ENCODE measurements around the gene DHCR24.

Gene DHCR24

DNA sequence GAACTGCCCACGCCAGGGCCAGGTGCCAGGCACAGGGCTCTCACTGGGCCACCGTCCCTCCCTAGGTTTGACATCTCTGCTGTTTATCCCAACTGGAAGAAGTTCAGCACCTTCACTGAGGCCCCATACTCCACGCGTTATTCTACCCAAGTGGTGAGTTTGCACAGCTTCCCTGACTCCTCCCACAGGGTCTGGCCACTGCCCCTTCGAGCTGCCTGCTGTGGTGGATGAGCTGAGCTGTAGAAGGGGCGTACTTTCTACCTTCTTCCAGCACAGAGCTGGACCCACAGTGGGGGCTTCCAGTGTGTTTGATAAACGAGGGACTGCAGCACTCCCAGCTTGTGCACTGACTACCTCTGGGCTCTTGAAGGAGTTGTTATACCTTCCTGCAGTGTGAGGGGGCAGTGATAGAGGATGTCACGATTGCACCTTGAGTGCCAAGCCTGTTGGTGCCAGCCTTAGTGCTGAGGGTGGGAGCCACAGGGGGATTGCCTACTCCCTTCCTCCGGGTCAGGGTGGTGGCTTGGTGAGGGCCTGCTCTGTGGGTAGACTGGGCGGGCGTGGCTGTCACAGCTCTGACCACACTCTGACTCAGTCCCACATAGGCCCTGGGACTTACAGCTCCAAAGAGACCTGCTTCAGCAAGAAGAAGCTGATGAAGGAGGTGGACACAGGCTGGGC, 79.9 kb downstream of the DHCR24 start:
- Histone ChIP-seq H3K9me3 (replicated peaks in 1 of 2; ENCODE audit: control insufficient read depth in 2 of 2, insufficient read depth in 1 of 2, low read depth in 1 of 2, low read length in 2 of 2) (no peaks in the 10 kb centered on the region), H3K36me3 (replicated peaks in 1 of 2; ENCODE audit: control insufficient read depth in 2 of 2, insufficient read depth in 2 of 2, low read length in 2 of 2) (no peaks in the 10 kb centered on the region), H3K27me3 (ENCODE audit: control insufficient read depth in 3 of 3, insufficient read depth in 3 of 3, low read depth in 1 of 3, low read length in 3 of 3) (peaks cover 0 to 36% (median 5%) of the 10 kb centered on the region in 3 experiments), H3K27ac (replicated peaks; ENCODE audit: low read length) (no peak overlapping the region), H3K14ac (ENCODE audit: low read length) (no peak overlapping the region), H3K4me3 (ENCODE audit: low read length in 2 of 2) (no peak overlapping the region), H3K4me1 (ENCODE audit: control insufficient read depth in 2 of 2, insufficient read depth in 1 of 2, low read depth in 1 of 2, low read length in 2 of 2) (peaks cover 0 to 2% of the 10 kb centered on the region in 2 donors), H2BK15ac (ENCODE audit: low read length) (no peak overlapping the region), H3K9ac (ENCODE audit: low read depth, low read length, poor library complexity) (peak overlapping the region; percentile 24), H2BK12ac (ENCODE audit: low read length) (no peak overlapping the region), H4K91ac (ENCODE audit: low read depth, low read length, poor library complexity) (no peak overlapping the region), H3K79me1 (ENCODE audit: low read depth, low read length) (no peaks in the 10 kb centered on the region), H2AK5ac (ENCODE audit: low read depth, low read length) (no peak overlapping the region), H4K8ac (ENCODE audit: low read depth, low read length) (no peak overlapping the region), H3K4ac (ENCODE audit: low read length) (no peak overlapping the region), H2AFZ (ENCODE audit: low read length) (no peak overlapping the region), H3K4me2 (ENCODE audit: insufficient read depth, low read length, poor library complexity, severe bottlenecking) (no peak overlapping the region), H2BK5ac (ENCODE audit: low read length) (no peak overlapping the region), H2BK120ac (ENCODE audit: low read depth, low read length) (no peak overlapping the region), H3K23ac (ENCODE audit: low read depth, low read length, poor library complexity) (no peak overlapping the region), H3K18ac (ENCODE audit: low read length) (no peak overlapping the region)
- no CpG with 5 or more reads among the region's 11 CpGs for WGBS, 2 donors (ENCODE audit: extremely low coverage in 2 of 2, insufficient read length in 2 of 2, insufficient replicate concordance in 1 of 2)
- DNase-seq (ENCODE audit: low spot score), result no peak

DNA sequence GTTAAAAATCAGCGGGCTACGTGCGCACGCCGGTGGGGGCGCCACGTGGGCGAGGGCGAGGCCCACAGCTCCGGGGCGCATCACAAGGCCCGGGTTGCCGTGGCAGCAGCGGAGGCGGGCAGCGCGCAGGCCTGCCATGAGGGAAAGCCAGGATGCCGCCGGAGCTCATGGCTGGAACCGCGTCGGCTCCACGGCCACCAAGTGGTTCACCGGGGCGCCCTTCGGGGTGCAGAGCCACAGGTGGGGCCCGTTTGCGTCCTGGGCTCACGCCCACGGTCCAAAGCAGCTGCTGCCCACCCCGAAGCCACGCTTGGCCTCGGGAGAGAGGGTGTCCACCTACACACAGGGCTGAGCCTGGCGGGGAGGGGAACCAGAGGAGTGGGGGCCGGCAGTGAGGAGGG, 81.0 kb downstream of the DHCR24 start:
- no peak for DNase-seq (ENCODE audit: low spot score)
- H3K36me3 ChIP-seq (replicated peaks in 1 of 2; ENCODE audit: control insufficient read depth in 2 of 2, insufficient read depth in 2 of 2, low read length in 2 of 2), result no peaks in the 10 kb centered on the region
- H3K4me1 ChIP-seq (ENCODE audit: control insufficient read depth in 2 of 2, insufficient read depth in 1 of 2, low read depth in 1 of 2, low read length in 2 of 2), result peaks cover 0 to 2% of the 10 kb centered on the region in 2 donors
- no peak overlapping the region for H3K4ac ChIP-seq (ENCODE audit: low read length)
- H3K18ac ChIP-seq (ENCODE audit: low read length), result no peak overlapping the region
- no peak overlapping the region for H2BK5ac ChIP-seq (ENCODE audit: low read length)
- no CpG with 5 or more reads among the region's 35 CpGs for WGBS, 2 donors (ENCODE audit: extremely low coverage in 2 of 2, insufficient read length in 2 of 2, insufficient replicate concordance in 1 of 2)
- H2BK120ac ChIP-seq (ENCODE audit: low read depth, low read length), result no peak overlapping the region
- no peak overlapping the region for H2AFZ ChIP-seq (ENCODE audit: low read length)
- no peaks in the 10 kb centered on the region for H3K79me1 ChIP-seq (ENCODE audit: low read depth, low read length)
- peak overlapping the region; percentile 44 for H2AK5ac ChIP-seq (ENCODE audit: low read depth, low read length)
- H3K27ac ChIP-seq (replicated peaks; ENCODE audit: low read length), result no peak overlapping the region
- H3K9me3 ChIP-seq (replicated peaks in 1 of 2; ENCODE audit: control insufficient read depth in 2 of 2, insufficient read depth in 1 of 2, low read depth in 1 of 2, low read length in 2 of 2), result peaks cover 0 to 2% of the 10 kb centered on the region in 2 donors
- no peak overlapping the region for H3K23ac ChIP-seq (ENCODE audit: low read depth, low read length, poor library complexity)
- H2BK15ac ChIP-seq (ENCODE audit: low read length), result no peak overlapping the region
- no peak overlapping the region for H3K9ac ChIP-seq (ENCODE audit: low read depth, low read length, poor library complexity)
- no peak overlapping the region for H4K91ac ChIP-seq (ENCODE audit: low read depth, low read length, poor library complexity)
- H3K4me3 ChIP-seq (ENCODE audit: low read length in 2 of 2), result no peak overlapping the region
- H2BK12ac ChIP-seq (ENCODE audit: low read length), result no peak overlapping the region
- H3K4me2 ChIP-seq (ENCODE audit: insufficient read depth, low read length, poor library complexity, severe bottlenecking), result no peak overlapping the region
- H4K8ac ChIP-seq (ENCODE audit: low read depth, low read length), result no peak overlapping the region
- no peak overlapping the region for H3K14ac ChIP-seq (ENCODE audit: low read length)
- peaks cover 4 to 41% (median 15%) of the 10 kb centered on the region in 3 experiments for H3K27me3 ChIP-seq (ENCODE audit: control insufficient read depth in 3 of 3, insufficient read depth in 3 of 3, low read depth in 1 of 3, low read length in 3 of 3)

DNA sequence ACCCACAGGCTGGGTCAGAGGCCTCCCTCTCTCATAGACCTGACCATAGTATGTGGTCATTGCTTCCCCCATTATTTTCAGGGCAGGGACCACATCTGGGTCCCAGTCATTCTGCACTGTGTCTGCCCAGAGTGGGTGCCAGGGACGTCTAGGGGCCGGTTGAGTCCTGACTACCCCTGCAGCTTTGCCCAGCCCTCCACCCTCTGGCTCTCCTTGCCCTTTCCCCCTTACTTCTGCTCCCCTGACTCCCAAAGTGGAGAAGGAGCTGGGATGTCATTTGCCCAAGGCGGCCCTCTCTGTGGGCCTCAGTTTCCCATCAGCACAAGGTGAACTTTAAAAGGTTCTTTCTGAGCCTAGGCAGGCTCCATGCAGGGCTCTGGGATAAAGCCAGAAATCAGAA, 81.5 kb downstream of the DHCR24 start:
- no peak overlapping the region for H4K91ac ChIP-seq (ENCODE audit: low read depth, low read length, poor library complexity)
- no peak overlapping the region for H2AFZ ChIP-seq (ENCODE audit: low read length)
- no peak overlapping the region for H2BK5ac ChIP-seq (ENCODE audit: low read length)
- no peak overlapping the region for H2BK120ac ChIP-seq (ENCODE audit: low read depth, low read length)
- H3K27me3 ChIP-seq (ENCODE audit: control insufficient read depth in 3 of 3, insufficient read depth in 3 of 3, low read depth in 1 of 3, low read length in 3 of 3), result peaks cover 8 to 43% (median 20%) of the 10 kb centered on the region in 3 experiments
- no peak overlapping the region for H3K4me2 ChIP-seq (ENCODE audit: insufficient read depth, low read length, poor library complexity, severe bottlenecking)
- peaks cover 0 to 2% of the 10 kb centered on the region in 2 donors for H3K4me1 ChIP-seq (ENCODE audit: control insufficient read depth in 2 of 2, insufficient read depth in 1 of 2, low read depth in 1 of 2, low read length in 2 of 2)
- H3K4ac ChIP-seq (ENCODE audit: low read length), result no peak overlapping the region
- no peak overlapping the region for H2AK5ac ChIP-seq (ENCODE audit: low read depth, low read length)
- no peak overlapping the region for H3K4me3 ChIP-seq (ENCODE audit: low read length in 2 of 2)
- H3K27ac ChIP-seq (replicated peaks; ENCODE audit: low read length), result no peak overlapping the region
- no peak overlapping the region for H3K18ac ChIP-seq (ENCODE audit: low read length)
- no peaks in the 10 kb centered on the region for H3K79me1 ChIP-seq (ENCODE audit: low read depth, low read length)
- DNase-seq (ENCODE audit: low spot score), result no peak
- no peak overlapping the region for H2BK15ac ChIP-seq (ENCODE audit: low read length)
- no peak overlapping the region for H3K9ac ChIP-seq (ENCODE audit: low read depth, low read length, poor library complexity)
- no peak overlapping the region for H4K8ac ChIP-seq (ENCODE audit: low read depth, low read length)
- no peak overlapping the region for H3K14ac ChIP-seq (ENCODE audit: low read length)
- H3K23ac ChIP-seq (ENCODE audit: low read depth, low read length, poor library complexity), result no peak overlapping the region
- no peak overlapping the region for H2BK12ac ChIP-seq (ENCODE audit: low read length)
- peaks cover 0 to 2% of the 10 kb centered on the region in 2 donors for H3K9me3 ChIP-seq (replicated peaks in 1 of 2; ENCODE audit: control insufficient read depth in 2 of 2, insufficient read depth in 1 of 2, low read depth in 1 of 2, low read length in 2 of 2)
- no CpG with 5 or more reads among the region's 3 CpGs for WGBS, 2 donors (ENCODE audit: extremely low coverage in 2 of 2, insufficient read length in 2 of 2, insufficient replicate concordance in 1 of 2)
- H3K36me3 ChIP-seq (replicated peaks in 1 of 2; ENCODE audit: control insufficient read depth in 2 of 2, insufficient read depth in 2 of 2, low read length in 2 of 2), result no peaks in the 10 kb centered on the region

DNA sequence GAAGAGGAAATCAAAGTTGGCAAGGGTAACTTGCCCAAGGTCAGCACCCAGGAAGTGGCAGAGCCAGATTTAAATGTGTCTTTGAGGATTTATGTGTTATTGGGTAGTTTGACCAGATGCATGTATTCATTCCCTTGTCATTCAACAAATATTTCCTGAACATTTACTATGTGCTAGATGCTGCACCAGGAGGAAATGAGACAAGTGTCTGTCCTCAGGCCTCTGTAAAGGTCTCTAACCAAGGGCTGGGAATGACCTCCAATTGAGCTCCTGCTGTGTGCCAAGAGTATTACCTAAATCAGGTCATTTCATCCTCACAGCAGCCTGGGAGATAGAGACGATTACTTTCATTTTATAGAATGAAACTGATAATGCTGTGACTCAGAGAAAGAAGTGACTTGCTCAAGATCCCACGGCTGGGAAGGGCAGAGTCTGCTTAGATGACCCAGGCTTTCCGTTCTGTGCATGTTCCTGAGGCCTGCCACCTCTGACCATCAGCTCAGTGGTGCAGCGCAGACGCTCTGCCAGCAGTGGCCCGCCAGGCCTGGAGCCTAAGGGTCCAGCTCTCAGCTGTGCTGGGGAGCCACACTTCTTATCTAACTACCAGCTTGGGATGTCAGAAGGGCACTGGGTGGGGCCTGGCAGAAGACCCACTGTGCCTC, 82.4 kb downstream of the DHCR24 start:
- no peak overlapping the region for H2BK15ac ChIP-seq (ENCODE audit: low read length)
- WGBS, 2 donors (ENCODE audit: extremely low coverage in 2 of 2, insufficient read length in 2 of 2, insufficient replicate concordance in 1 of 2), result no CpG with 5 or more reads among the region's 6 CpGs
- no peak overlapping the region for H3K18ac ChIP-seq (ENCODE audit: low read length)
- H2BK120ac ChIP-seq (ENCODE audit: low read depth, low read length), result no peak overlapping the region
- no peak overlapping the region for H3K9ac ChIP-seq (ENCODE audit: low read depth, low read length, poor library complexity)
- H4K8ac ChIP-seq (ENCODE audit: low read depth, low read length), result no peak overlapping the region
- H3K4me1 ChIP-seq (ENCODE audit: control insufficient read depth in 2 of 2, insufficient read depth in 1 of 2, low read depth in 1 of 2, low read length in 2 of 2), result peaks cover 0 to 2% of the 10 kb centered on the region in 2 donors
- no peak overlapping the region for H2AFZ ChIP-seq (ENCODE audit: low read length)
- DNase-seq (ENCODE audit: low spot score), result no peak
- no peak overlapping the region for H4K91ac ChIP-seq (ENCODE audit: low read depth, low read length, poor library complexity)
- H3K27ac ChIP-seq (replicated peaks; ENCODE audit: low read length), result no peak overlapping the region
- H3K79me1 ChIP-seq (ENCODE audit: low read depth, low read length), result no peaks in the 10 kb centered on the region
- H3K23ac ChIP-seq (ENCODE audit: low read depth, low read length, poor library complexity), result no peak overlapping the region
- peaks cover 8 to 48% (median 25%) of the 10 kb centered on the region in 3 experiments for H3K27me3 ChIP-seq (ENCODE audit: control insufficient read depth in 3 of 3, insufficient read depth in 3 of 3, low read depth in 1 of 3, low read length in 3 of 3)
- H2BK12ac ChIP-seq (ENCODE audit: low read length), result no peak overlapping the region
- no peak overlapping the region for H3K4ac ChIP-seq (ENCODE audit: low read length)
- H3K4me2 ChIP-seq (ENCODE audit: insufficient read depth, low read length, poor library complexity, severe bottlenecking), result no peak overlapping the region
- H2BK5ac ChIP-seq (ENCODE audit: low read length), result no peak overlapping the region
- peaks cover 0 to 2% of the 10 kb centered on the region in 2 donors for H3K9me3 ChIP-seq (replicated peaks in 1 of 2; ENCODE audit: control insufficient read depth in 2 of 2, insufficient read depth in 1 of 2, low read depth in 1 of 2, low read length in 2 of 2)
- peak overlapping the region; percentile 11 for H3K14ac ChIP-seq (ENCODE audit: low read length)
- no peak overlapping the region for H2AK5ac ChIP-seq (ENCODE audit: low read depth, low read length)
- no peak overlapping the region for H3K4me3 ChIP-seq (ENCODE audit: low read length in 2 of 2)
- H3K36me3 ChIP-seq (replicated peaks in 1 of 2; ENCODE audit: control insufficient read depth in 2 of 2, insufficient read depth in 2 of 2, low read length in 2 of 2), result no peaks in the 10 kb centered on the region

Data from neuronal stem cell (in vitro differentiated cells).